IMR-90 (cell line): ENCODE results near the gene PTPRK. TPM values are rescaled to one million over a fixed set of nuclear protein-coding genes. Genes with fewer than 3 reads are reported as not detected.

Source experiments
- ATAC-seq: fragments of 200-7000 bp; cut with Tn5 transposase; 2 replicates; pipeline ENCODE4 v1.9.1; 2020; ENCODE audit warnings: low read depth, mild to moderate bottlenecking, moderate library complexity
- BruUV-seq: library from RNA; stranded (reverse); fragments of 400-500 nt; replicated peaks from 2 replicates; lab custom pipeline; 2021; lab: Mats Ljungman, UMichigan
- CTCF ChIA-PET: fragments of 300-600 bp; formaldehyde crosslinking; extraction: SDS; loops from one replicate; lab custom pipeline; 2021; ENCODE audit warnings: antibody characterized with exemption; lab: Yijun Ruan, JAX
- POLR2A ChIA-PET: fragments of 300-600 bp; sonication (Branson Sonifier 250); formaldehyde crosslinking; loops from one replicate; lab custom pipeline; 2022; ENCODE audit warnings: antibody characterized with exemption; ENCODE audit not compliant: unreplicated experiment; lab: Charles Lee
- DNase-seq: peaks from one replicate; pipeline ENCODE4 v3.0.0; 2013
- H2AFZ ChIP-seq: replicated peaks from 2 replicates; pipeline ENCODE3; 2013; ENCODE audit warnings: low read length, mild to moderate bottlenecking; ENCODE audit not compliant: poor library complexity
- H2AK5ac ChIP-seq: 2 replicates; pipeline ENCODE4 v1.6.1; 2013; ENCODE audit warnings: low read depth, low read length, inconsistent platforms
- H2AK9ac ChIP-seq: replicated peaks from 2 replicates; pipeline ENCODE3; 2013; ENCODE audit warnings: mild to moderate bottlenecking, low read depth, low read length, moderate library complexity; ENCODE audit not compliant: poor library complexity
- H2BK120ac ChIP-seq: 2 replicates; pipeline ENCODE4 v1.6.1; 2013; ENCODE audit warnings: low read depth, low read length, inconsistent platforms
- H2BK15ac ChIP-seq: 3 replicates; pipeline ENCODE4 v1.6.1; 2013; ENCODE audit warnings: low read depth, low read length, inconsistent platforms
- H2BK20ac ChIP-seq: 2 replicates; pipeline ENCODE4 v1.6.1; 2013; ENCODE audit warnings: low read depth, mild to moderate bottlenecking, inconsistent platforms, low read length, moderate library complexity
- H2BK5ac ChIP-seq: 2 replicates; pipeline ENCODE4 v1.6.1; 2013; ENCODE audit warnings: mild to moderate bottlenecking, low read depth, low read length, inconsistent platforms; ENCODE audit not compliant: poor library complexity, severe bottlenecking
- H3K14ac ChIP-seq: replicated peaks from 2 replicates; pipeline ENCODE4 v1.6.1; 2013; ENCODE audit warnings: low read depth, low read length, inconsistent platforms
- H3K18ac ChIP-seq: 2 replicates; pipeline ENCODE4 v1.6.1; 2013; ENCODE audit warnings: low read depth, low read length, control low read depth
- H3K23ac ChIP-seq: 2 replicates; pipeline ENCODE4 v1.6.1; 2013; ENCODE audit warnings: low read depth, low read length, inconsistent platforms
- H3K27ac ChIP-seq: 2 replicates; pipeline ENCODE4 v1.5.1; 2013; ENCODE audit warnings: mild to moderate bottlenecking, control low read depth, low read length; ENCODE audit not compliant: insufficient read depth
- H3K27me3 ChIP-seq: 2 replicates; pipeline ENCODE4 v1.6.1; 2013; ENCODE audit warnings: low read length; ENCODE audit not compliant: control insufficient read depth, insufficient read depth
- H3K36me3 ChIP-seq: 2 replicates; pipeline ENCODE4 v1.6.1; 2013; ENCODE audit warnings: low read length, mixed read lengths; ENCODE audit not compliant: control insufficient read depth, insufficient read depth
- H3K4ac ChIP-seq: 2 replicates; pipeline ENCODE4 v1.6.1; 2013; ENCODE audit warnings: low read depth, low read length, inconsistent platforms
- H3K4me1 ChIP-seq: 2 replicates; pipeline ENCODE4 v1.6.1; 2013; ENCODE audit warnings: low read length, mixed read lengths; ENCODE audit not compliant: control insufficient read depth, insufficient read depth
- H3K4me2 ChIP-seq: 2 replicates; pipeline ENCODE4 v1.6.1; 2013; ENCODE audit warnings: low read depth, mild to moderate bottlenecking, control low read depth, low read length, moderate library complexity
- H3K4me3 ChIP-seq: 2 replicates; pipeline ENCODE4 v1.5.1; 2013; ENCODE audit warnings: low read depth, mild to moderate bottlenecking, control low read depth, low read length, moderate library complexity; ENCODE audit not compliant: insufficient read depth
- H3K56ac ChIP-seq: 2 replicates; pipeline ENCODE4 v1.6.1; 2013; ENCODE audit warnings: low read length, inconsistent platforms; ENCODE audit not compliant: insufficient read depth; ENCODE audit errors: extremely low read depth
- H3K79me1 ChIP-seq, 2 experiments: 2 replicates each; pipeline ENCODE4 v1.6.1; 2013; ENCODE audit warnings: low read length in 2 of 2, inconsistent platforms in 1 of 2, low read depth in 1 of 2
- H3K9ac ChIP-seq: 2 replicates; pipeline ENCODE4 v1.6.1; 2013; ENCODE audit warnings: low read depth, low read length, control low read depth
- H3K9me1 ChIP-seq: 2 replicates; pipeline ENCODE4 v1.6.1; 2013; ENCODE audit warnings: low read length, inconsistent platforms; ENCODE audit not compliant: insufficient read depth
- H3K9me3 ChIP-seq: 2 replicates; pipeline ENCODE4 v1.6.1; 2013; ENCODE audit warnings: low read length; ENCODE audit not compliant: control insufficient read depth, insufficient read depth
- H4K20me1 ChIP-seq: 2 replicates; pipeline ENCODE4 v1.6.1; 2013; ENCODE audit warnings: low read length, inconsistent platforms; ENCODE audit not compliant: insufficient read depth
- H4K5ac ChIP-seq: 2 replicates; pipeline ENCODE4 v1.6.1; 2013; ENCODE audit warnings: mild to moderate bottlenecking, low read depth, low read length, control low read depth
- H4K8ac ChIP-seq, 2 experiments: 2 replicates each; pipeline ENCODE4 v1.6.1; 2013; ENCODE audit warnings: low read depth in 2 of 2, low read length in 2 of 2, control low read depth in 1 of 2, inconsistent platforms in 1 of 2
- H4K91ac ChIP-seq: 2 replicates; pipeline ENCODE4 v1.6.1; 2013; ENCODE audit warnings: low read depth, low read length, inconsistent platforms; ENCODE audit not compliant: insufficient read depth
- CEBPB ChIP-seq: IDR thresholded peaks from 2 replicates; pipeline ENCODE4 v1.6.1; 2012; ENCODE audit warnings: low read depth, low read length, improper control_type of control experiment
- CHD1 ChIP-seq: IDR thresholded peaks from 2 replicates; pipeline ENCODE4 v1.6.1; 2012; ENCODE audit warnings: low read depth, low read length, improper control_type of control experiment
- CTCF ChIP-seq: conservative IDR thresholded peaks from 2 replicates; pipeline ENCODE4 v1.5.1; 2012; ENCODE audit warnings: mild to moderate bottlenecking, low read depth, low read length, improper control_type of control experiment
- FOS ChIP-seq: fragments of 150-350 bp; IDR thresholded peaks from 2 replicates; pipeline ENCODE4 v1.6.1; 2016; ENCODE audit warnings: low read depth, low read length
- MAFK ChIP-seq: IDR thresholded peaks from 2 replicates; pipeline ENCODE4 v1.6.1; 2012; ENCODE audit warnings: low read depth, low read length, improper control_type of control experiment
- MAZ ChIP-seq: IDR thresholded peaks from 2 replicates; pipeline ENCODE4 v1.6.1; 2012; ENCODE audit warnings: low read depth, mild to moderate bottlenecking, low read length, improper control_type of control experiment, moderate library complexity, borderline replicate concordance
- MXI1 ChIP-seq: IDR thresholded peaks from 2 replicates; pipeline ENCODE4 v1.6.1; 2012; ENCODE audit warnings: low read depth, mild to moderate bottlenecking, low read length, moderate library complexity, borderline replicate concordance
- NFE2L2 ChIP-seq: fragments of 150-350 bp; IDR thresholded peaks from 2 replicates; pipeline ENCODE4 v1.6.1; 2016; ENCODE audit warnings: low read depth, mild to moderate bottlenecking, low read length
- RFX5 ChIP-seq: IDR thresholded peaks from 2 replicates; pipeline ENCODE4 v1.8.0; 2012; ENCODE audit warnings: low read depth, mild to moderate bottlenecking, low read length, moderate library complexity
- SMC3 ChIP-seq: fragments of 150-350 bp; IDR thresholded peaks from 2 replicates; pipeline ENCODE4 v1.6.1; 2016; ENCODE audit warnings: low read depth, mild to moderate bottlenecking, antibody characterized with exemption, low read length, moderate library complexity
- WGBS, 2 experiments: methylation state at CpG; one replicate each; pipeline versions ENCODE4 v1.1.5 to v1.1.7; 2013; ENCODE audit warnings: missing lambda C conversion rate in 2 of 2; ENCODE audit not compliant: insufficient read length in 1 of 2; ENCODE audit errors: extremely low coverage in 2 of 2; 5-methylcytosine and 5-hydroxymethylcytosine counted together
- dilution Hi-C: fragments of 300-500 bp; cut with HindIII; formaldehyde crosslinking; loops from one replicate; pipeline ENCODE4 v1.14.3; 2018; ENCODE audit warnings: low sequenced_read_pairs; ENCODE audit not compliant: unreplicated experiment
- in situ Hi-C: fragments of 300-500 bp; cut with MboI; formaldehyde crosslinking; loops from 3 replicates; pipeline ENCODE4 v1.14.3; 2019; ENCODE audit warnings: low sequenced_read_pairs, inconsistent platforms, mixed read lengths
- intact Hi-C: fragments of 100-400 bp; cut with micrococcal nuclease; formaldehyde crosslinking; loops from 2 replicates; pipeline ENCODE4 v1.10.0; 2022
- polyA plus RNA-seq, 3 experiments: library from polyadenylated mRNA; depleted of rRNA; stranded (reverse); fragments of >200 nt; gene quantifications; 2 replicates each; pipeline ENCODE4 v1.2.3, GENCODE V29; 2012; ENCODE audit warnings: low replicate concordance in 1 of 3
- total RNA-seq: library from RNA; depleted of rRNA; stranded (reverse); fragments of >200 nt; gene quantifications from 2 replicates; pipeline ENCODE4 v1.2.3, GENCODE V29; 2012
- TF ChIP-seq, protein P1 (sequence below): fragments of 150-350 bp; IDR thresholded peaks from 2 replicates; pipeline ENCODE4 v1.6.1; 2017; ENCODE audit warnings: mild to moderate bottlenecking, antibody characterized with exemption, low read length, low read depth
- TF ChIP-seq, protein P2 (sequence below): fragments of 150-350 bp; IDR thresholded peaks from 2 replicates; pipeline ENCODE4 v1.6.1; 2016; ENCODE audit warnings: low read depth, mild to moderate bottlenecking, low read length, moderate library complexity, borderline replicate concordance

PTPRK gene
- total and polyA plus RNA-seq, 2 of the 4 experiments (the other 2 are of a cell fraction): 18.0 to 80.8 TPM

DNA sequence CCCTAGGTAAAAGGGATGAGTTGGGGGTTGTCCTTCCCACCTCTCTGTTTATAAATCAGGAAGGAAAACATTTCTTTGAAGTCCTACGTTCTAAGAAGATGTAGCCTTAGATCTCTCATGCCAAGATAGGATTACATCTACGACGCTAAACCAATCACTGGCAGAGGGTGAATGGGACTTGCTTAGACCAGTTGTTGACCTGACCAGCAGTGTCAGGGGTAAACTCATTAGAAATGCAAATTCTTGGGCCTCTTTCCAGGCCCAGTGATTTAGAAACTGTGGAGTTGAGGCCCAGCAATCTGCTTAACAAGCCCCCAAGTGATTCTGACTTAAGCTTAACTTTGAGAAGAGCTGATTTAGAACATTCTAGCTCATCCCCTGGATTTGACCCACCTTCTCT is 472.4 kb downstream of the PTPRK start:
- Histone ChIP-seq H3K9ac (no peak overlapping the region), H4K20me1 (no peaks in the 10 kb centered on the region), H3K27me3 (no peaks in the 10 kb centered on the region), H3K18ac (no peak overlapping the region), H3K36me3 (no peaks in the 10 kb centered on the region), H3K79me1 (no peaks in the 10 kb centered on the region; a peak in 1 of 4 replicates), H2BK20ac (no peak overlapping the region), H3K56ac (no peak overlapping the region), H4K8ac (no peak overlapping the region), H2AFZ (no peak overlapping the region), H3K4me3 (no peak overlapping the region), H2BK120ac (no peak overlapping the region), H2BK15ac (no peak overlapping the region), H3K4me2 (no peak overlapping the region), H4K5ac (no peak overlapping the region), H3K4me1 (no peaks in the 10 kb centered on the region), H3K4ac (no peak overlapping the region), H2AK5ac (no peak overlapping the region), H4K91ac (no peak overlapping the region), H2BK5ac (no peak overlapping the region), H3K14ac (no peak overlapping the region), H3K9me3 (no peaks in the 10 kb centered on the region), H3K9me1 (no peaks in the 10 kb centered on the region), H2AK9ac (no peak overlapping the region), H3K23ac (no peak overlapping the region), H3K27ac (no peak overlapping the region)
- intact Hi-C loops (no loop called here), in situ Hi-C loops (no loop called here), dilution Hi-C loops (no loop called here)
- POLR2A ChIA-PET: no interaction called here
- CTCF ChIA-PET: no interaction called here
- no peak for DNase-seq
- ATAC-seq: no peak
- no peak for TF ChIP-seq MAFK
- no peak for TF ChIP-seq SMC3
- TF ChIP-seq NFE2L2: no peak
- TF ChIP-seq RFX5: no peak
- no peak for TF ChIP-seq FOS
- TF ChIP-seq, protein P1, sequence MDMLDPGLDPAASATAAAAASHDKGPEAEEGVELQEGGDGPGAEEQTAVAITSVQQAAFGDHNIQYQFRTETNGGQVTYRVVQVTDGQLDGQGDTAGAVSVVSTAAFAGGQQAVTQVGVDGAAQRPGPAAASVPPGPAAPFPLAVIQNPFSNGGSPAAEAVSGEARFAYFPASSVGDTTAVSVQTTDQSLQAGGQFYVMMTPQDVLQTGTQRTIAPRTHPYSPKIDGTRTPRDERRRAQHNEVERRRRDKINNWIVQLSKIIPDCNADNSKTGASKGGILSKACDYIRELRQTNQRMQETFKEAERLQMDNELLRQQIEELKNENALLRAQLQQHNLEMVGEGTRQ: no peak
- TF ChIP-seq CEBPB: no peak
- no peak for TF ChIP-seq MAZ
- TF ChIP-seq, protein P2, sequence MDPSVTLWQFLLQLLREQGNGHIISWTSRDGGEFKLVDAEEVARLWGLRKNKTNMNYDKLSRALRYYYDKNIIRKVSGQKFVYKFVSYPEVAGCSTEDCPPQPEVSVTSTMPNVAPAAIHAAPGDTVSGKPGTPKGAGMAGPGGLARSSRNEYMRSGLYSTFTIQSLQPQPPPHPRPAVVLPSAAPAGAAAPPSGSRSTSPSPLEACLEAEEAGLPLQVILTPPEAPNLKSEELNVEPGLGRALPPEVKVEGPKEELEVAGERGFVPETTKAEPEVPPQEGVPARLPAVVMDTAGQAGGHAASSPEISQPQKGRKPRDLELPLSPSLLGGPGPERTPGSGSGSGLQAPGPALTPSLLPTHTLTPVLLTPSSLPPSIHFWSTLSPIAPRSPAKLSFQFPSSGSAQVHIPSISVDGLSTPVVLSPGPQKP: no peak
- TF ChIP-seq CHD1: no peak
- no peak for TF ChIP-seq MXI1
- no peak for TF ChIP-seq CTCF
- no TSS peak for BruUV-seq
- no CpG with 5 or more reads among the region's 3 CpGs for WGBS, 2 experiments
